SH-SY5Y (cell line): Measurements from ENCODE around the gene RBM19.

Experiments used
- GATA2 ChIP-seq: IDR thresholded peaks from 2 replicates; pipeline ENCODE4 v1.6.1; 2011; ENCODE audit warnings: mild to moderate bottlenecking, low read depth, low read length
- GATA3 ChIP-seq: IDR thresholded peaks from 2 replicates; pipeline ENCODE4 v1.6.1; 2011; ENCODE audit warnings: low read depth, mild to moderate bottlenecking, low read length, moderate library complexity

- TF ChIP-seq GATA2 (no peak), GATA3 (no peak)
Observed at GRCh38 chr12:113781415-113782198, 184.5 kb downstream of the RBM19 start.
